A549 treated with DMSO at 1 μM for 4 hours (cell line): Measurements from ENCODE around the gene HTR4. TPM values are rescaled to one million over a fixed set of nuclear protein-coding genes. Genes with fewer than 3 reads are reported as not detected.

Experiments used
- total RNA-seq: library from RNA; stranded (reverse); fragments of 200-300 nt; extraction: Qiagen RNA extraction; gene quantifications from 5 replicates; pipeline ENCODE4 v1.2.3, GENCODE V29; 2022; ENCODE audit warnings: low read depth

HTR4 gene, protein sequence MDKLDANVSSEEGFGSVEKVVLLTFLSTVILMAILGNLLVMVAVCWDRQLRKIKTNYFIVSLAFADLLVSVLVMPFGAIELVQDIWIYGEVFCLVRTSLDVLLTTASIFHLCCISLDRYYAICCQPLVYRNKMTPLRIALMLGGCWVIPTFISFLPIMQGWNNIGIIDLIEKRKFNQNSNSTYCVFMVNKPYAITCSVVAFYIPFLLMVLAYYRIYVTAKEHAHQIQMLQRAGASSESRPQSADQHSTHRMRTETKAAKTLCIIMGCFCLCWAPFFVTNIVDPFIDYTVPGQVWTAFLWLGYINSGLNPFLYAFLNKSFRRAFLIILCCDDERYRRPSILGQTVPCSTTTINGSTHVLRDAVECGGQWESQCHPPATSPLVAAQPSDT
- not detected in 5 replicates for total RNA-seq

DNA sequence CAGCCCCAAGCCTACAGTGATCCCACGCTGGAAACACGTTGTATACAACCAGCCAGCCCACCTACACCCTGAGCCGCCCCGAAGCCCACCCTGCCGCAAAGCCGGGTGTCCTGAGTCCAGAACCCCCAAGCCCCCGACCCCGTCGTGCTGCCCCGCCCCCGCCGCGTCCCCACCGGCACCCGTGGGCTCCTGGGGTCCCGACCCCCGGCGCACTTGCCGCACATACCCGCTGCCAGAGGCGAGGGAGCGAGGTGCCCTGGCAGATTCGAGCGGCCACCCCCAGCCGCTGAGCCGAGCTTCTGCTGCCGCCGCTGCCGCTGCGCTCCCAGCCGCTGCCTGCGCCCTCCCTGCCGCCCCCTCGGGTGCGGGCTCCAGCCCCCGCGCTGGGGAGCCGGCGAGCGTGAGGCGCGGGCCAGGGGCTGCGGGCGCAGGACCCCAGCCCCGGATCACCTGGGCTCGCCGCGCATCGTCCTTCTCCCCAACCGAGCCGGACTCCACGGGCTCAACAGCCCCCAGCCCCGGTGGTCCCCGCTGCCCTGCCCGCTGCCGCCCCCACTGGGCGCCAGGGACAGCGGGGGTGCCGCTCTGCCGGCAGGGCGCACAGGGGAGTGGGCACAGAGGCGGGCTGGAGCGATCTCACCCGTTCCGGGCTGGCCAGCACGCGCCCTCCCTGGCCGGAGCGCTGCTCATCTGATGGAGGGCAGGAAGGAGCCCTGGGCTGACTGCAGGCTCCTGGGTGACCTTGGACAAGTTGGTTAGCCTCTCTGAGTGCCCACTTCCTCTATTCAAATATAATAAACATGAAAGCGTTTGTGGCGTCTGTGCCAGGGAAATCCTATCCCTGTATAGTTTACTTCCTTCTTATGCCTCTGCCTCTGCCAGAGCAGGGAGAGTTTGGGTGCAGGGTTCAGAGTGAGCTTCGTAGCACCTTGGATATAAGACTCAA is at the start of gene HTR4:
Gene HTR4, minus strand, starts transcription at position 692 of the 946 bp plus-strand sequence. CDS start 17,513 bp downstream, outside the sequence.

Other genes starting within 250 kb of the HTR4 start
- gene ADRB2, start 172.1 kb upstream of the HTR4 start, total RNA-seq, result 0.61 to 0.95 TPM (median 0.66 TPM) in 5 replicates